Activated CD4-positive, alpha-beta T cell treated with anti-CD3 and anti-CD28 coated beads, Interleukin-2, amount 50 U/mL, for 48 hours (primary cell): Measurements from ENCODE around the gene SNAI3.
A peak's percentile ranks its signal among the peaks of the same experiment; 100 is the strongest.

Source experiments
- DNase-seq, 2 experiments: peaks; one replicate each; pipeline ENCODE4 v3.0.0-alpha.2; 2020

Gene SNAI3

GRCh38 chr16:88686439-88687253, at the start of gene SNAI3:
SNAI3 (minus strand) TSS chr16:88686507; CDS start chr16:88686406, 101 bp downstream.
- DNase-seq, result peak; percentile 92 to 93

- no peak for DNase-seq
Observed at GRCh38 chr16:88736088-88736487, 49.8 kb upstream of the SNAI3 start.

DNA sequence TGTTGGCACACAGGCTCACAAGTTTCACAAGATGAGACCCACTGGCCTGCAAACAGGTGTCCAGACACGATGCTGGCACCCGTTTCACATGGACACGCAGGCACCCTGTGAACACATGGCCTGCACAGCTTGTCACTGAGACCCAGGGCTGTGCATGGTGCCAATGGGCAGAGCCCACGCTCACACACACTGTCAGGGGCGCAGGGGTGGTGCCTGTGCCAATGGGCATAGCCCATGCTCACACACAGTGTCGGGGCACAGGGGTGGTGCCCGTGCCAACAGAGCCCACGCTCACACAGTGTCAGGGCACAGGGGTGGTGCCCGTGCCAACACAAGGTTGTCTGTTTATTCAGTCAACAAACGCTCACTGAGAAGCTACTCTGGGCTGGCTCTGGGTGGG, 49.3 kb upstream of the SNAI3 start:
- no peak for DNase-seq

- DNase-seq, result no peak
Observed at GRCh38 chr16:88735121-88735520, 48.8 kb upstream of the SNAI3 start.

- DNase-seq, result no peak
Observed at GRCh38 chr16:88734361-88734728, 48.0 kb upstream of the SNAI3 start.

- DNase-seq, result no peak
Observed at GRCh38 chr16:88733630-88734360, 47.5 kb upstream of the SNAI3 start.

GRCh38 chr16:88732961-88733294, 46.6 kb upstream of the SNAI3 start:
- no peak for DNase-seq

GRCh38 chr16:88732172-88732960, 46.1 kb upstream of the SNAI3 start:
- DNase-seq, result no peak

GRCh38 chr16:88731699-88732098, 45.4 kb upstream of the SNAI3 start:
- no peak for DNase-seq

DNA sequence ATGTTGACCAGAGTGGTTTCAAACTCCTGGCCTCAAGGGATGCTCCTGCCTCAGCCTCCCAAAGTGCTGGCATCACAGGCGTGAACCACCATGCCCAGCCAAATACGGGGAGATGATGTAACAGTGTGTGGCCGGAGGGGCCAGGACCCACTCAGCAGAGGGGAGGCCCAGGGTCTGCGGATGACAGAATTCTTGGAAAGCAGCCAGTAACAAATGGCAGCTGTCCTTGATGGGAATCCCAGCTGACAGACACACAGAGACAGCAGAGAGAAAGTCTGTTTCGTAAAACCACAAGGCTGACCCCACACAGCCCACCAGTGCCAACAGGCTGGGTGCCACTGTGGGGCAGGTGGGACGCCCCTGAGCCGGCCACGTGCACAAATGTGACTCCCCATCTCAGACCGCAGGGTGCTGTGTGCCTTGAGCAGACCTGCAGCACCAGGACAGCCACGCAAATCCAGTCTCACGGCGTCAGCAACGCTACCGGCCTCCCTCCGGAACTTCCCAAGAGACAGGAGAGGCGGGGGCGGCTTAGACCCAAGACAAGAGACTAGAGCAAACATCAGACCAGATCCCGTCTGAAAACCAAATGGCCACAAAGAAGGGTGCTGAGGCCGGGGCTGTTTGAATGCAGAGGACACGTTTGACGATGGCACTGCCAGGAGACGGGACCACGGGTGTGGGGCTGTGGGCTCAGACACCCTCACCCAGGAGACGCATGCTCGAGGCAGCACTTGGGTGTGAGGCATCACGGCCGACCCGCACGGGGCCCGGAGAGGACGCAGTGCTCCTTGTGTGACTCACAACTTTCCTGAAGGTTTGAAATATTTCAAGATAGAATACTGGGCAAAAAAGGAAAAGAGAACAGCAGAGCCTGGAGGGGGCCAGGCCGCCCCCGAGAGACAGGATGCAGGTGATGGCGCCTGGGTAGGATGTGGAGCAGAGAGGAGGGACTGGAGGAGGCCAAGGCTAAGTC, 44.6 kb upstream of the SNAI3 start:
- no peak for DNase-seq

GRCh38 chr16:88727871-88728270, 41.6 kb upstream of the SNAI3 start:
- DNase-seq, result no peak

GRCh38 chr16:88726981-88727380, 40.7 kb upstream of the SNAI3 start:
- DNase-seq, result no peak

- no peak for DNase-seq
Observed at GRCh38 chr16:88726408-88726749, 40.1 kb upstream of the SNAI3 start.

GRCh38 chr16:88725609-88726407, 39.5 kb upstream of the SNAI3 start:
- no peak for DNase-seq

- no peak for DNase-seq
Observed at GRCh38 chr16:88724855-88725555, 38.7 kb upstream of the SNAI3 start.

DNA sequence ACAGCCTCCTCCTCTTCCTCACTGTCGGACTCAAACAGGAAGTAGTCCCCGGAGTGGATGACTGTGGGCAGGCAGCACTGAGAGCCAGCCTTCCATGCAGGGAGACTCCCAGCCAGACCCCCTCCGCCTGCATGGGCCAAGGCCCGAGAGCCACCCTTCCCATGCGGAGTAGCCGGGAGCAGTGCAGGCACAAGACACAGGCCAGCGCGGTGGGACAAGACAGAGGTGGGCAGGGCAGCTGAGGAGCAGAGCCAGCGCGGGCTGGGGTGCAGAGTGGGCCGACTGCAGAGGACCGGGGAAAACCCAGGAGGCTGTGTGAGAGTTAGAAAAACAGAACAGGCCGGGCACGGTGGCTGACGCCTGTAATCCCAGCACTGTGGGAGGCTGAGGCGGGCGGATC, 37.6 kb upstream of the SNAI3 start:
- DNase-seq, result no peak

DNA sequence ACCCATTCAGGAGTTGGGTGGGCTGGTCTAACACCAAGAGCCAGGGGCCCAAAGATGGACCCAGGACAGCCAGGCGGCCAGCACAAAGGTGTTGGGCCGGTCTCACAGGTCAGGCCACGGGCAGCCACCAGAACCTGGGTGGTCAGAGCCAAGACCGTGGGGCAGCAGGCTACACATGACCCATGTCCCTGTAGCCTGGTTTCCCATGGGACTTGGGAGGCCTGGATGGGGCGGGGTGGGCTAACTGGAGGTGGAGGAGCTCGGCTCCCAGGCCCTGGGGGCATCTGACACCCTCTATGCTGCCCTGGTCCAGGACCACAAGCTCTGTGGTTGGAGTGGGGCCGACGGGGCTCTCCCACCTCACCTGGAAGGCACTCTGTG, 37.2 kb upstream of the SNAI3 start:
- no peak for DNase-seq

DNA sequence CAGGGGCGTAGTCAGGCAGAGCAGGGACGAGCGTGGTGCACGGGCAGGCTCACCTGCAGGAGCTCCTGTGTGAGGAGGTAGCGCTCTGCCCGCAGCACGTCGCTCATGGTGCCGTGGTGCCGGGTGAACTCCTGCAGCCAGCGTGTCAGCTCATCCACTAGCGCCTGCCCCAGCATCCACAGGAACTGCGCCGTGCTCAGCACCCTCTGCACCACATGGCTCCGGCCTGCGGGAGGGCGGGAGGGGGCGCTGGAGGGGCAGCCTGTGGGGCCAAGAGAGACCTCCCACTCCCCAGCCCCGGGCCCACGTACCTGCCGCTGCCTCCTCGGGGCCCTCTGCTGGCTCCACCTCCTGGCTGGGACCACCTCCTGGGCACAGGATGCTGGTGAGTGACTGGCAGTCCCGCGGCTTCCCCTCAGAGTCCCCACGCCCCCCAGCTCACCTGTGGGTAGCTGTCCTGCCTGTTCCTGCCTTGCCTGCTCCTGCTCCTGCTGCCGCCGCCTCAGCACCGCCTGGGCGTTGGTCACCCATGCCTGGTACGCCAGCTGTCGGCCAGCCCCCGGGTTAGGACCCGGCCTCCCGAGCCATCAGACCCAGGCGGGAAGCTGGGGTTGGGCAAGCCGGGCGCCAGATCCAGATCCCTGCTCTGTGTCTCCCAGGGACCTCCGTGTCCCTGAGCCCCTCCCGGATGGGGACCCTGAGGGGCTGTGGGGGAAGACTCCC, 36.6 kb upstream of the SNAI3 start:
- DNase-seq, result no peak

DNA sequence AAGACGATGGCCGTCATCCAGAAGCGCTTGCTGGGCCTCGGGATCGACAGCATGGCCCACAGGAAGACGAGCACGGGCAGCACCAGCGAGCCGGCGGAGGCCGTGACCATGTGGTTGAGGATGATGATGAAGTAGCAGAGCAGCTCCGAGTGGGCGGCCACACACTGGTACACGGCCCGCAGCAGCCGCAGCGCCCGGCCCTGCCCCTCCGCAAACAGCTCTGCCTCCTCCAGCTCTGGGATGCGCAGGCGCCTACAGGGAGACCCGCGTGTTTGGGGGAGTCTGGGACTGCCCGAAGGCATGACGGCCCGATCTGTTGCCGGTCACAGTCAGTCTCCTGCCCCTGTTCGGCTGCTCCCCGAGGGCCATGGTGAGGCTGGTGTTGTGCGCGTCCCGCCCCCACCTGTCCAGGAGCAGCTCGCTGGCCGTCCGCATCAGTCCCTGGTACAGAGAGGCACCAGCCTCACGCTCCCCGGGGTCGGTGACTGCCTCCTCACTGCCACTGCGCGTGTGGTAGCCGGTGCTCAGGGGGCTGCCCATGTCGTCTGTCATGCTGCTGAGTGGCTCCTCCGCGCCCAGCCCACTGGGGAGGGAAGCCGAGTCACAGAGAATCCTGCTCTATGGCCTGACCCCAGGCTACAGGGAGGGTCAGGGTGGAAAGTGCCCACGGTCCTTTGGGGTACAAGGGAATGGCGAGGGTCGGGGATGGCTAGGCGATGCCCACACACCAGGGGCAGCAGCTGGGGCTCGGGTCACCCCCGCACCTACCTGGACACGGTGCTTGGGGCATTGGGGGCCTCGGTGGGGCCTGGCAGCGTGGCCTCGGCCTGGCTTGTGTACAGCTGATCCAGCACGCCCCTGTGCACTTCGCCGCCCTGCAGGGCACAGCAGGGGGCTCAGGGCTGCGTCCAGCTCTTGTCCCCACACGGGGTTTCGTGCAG, 35.8 kb upstream of the SNAI3 start:
- no peak for DNase-seq
